Urinary bladder (tissue), 2 donors: ENCODE data around the gene PSG5. TPM values are rescaled to one million over a fixed set of nuclear protein-coding genes. Genes with fewer than 3 reads are reported as not detected.

Experiments
- polyA plus RNA-seq: library from polyadenylated mRNA; stranded (reverse); fragments of 200-250 nt; gene quantifications from one replicate; pipeline ENCODE4 v1.2.3, GENCODE V29; 2013
- total RNA-seq: library from RNA; depleted of rRNA; stranded (reverse); fragments of >200 nt; gene quantifications from one replicate; pipeline ENCODE4 v1.2.3, GENCODE V29; 2014
- donor health status: healthy.

PSG5 gene
- total and polyA plus RNA-seq, 2 donors = not detected

Other genes starting within 250 kb of the PSG5 start
- gene PSG7, start 249.3 kb downstream of the PSG5 start, total RNA-seq = not detected
- gene PSG7, start 249.3 kb downstream of the PSG5 start, polyA plus RNA-seq = not detected
- gene PSG11, start 160.1 kb downstream of the PSG5 start, total RNA-seq = not detected
- gene PSG11, start 160.1 kb downstream of the PSG5 start, polyA plus RNA-seq = not detected
- not detected for gene PSG2, start 103.8 kb downstream of the PSG5 start, total RNA-seq
- not detected for gene PSG2, start 103.8 kb downstream of the PSG5 start, polyA plus RNA-seq
- gene PSG4, start 19.1 kb upstream of the PSG5 start, total RNA-seq = 0.11 TPM
- not detected for gene PSG4, start 19.1 kb upstream of the PSG5 start, polyA plus RNA-seq
- not detected for gene PSG9, start 83.0 kb upstream of the PSG5 start, total RNA-seq
- not detected for gene PSG9, start 83.0 kb upstream of the PSG5 start, polyA plus RNA-seq
- 3.0 TPM for gene CD177, start 167.2 kb upstream of the PSG5 start, total RNA-seq
- gene CD177, start 167.2 kb upstream of the PSG5 start, polyA plus RNA-seq = 0.22 TPM
- not detected for gene TEX101, start 228.4 kb upstream of the PSG5 start, total RNA-seq
- gene TEX101, start 228.4 kb upstream of the PSG5 start, polyA plus RNA-seq = not detected